ENCODE results near the gene NUSAP1. TPM values are rescaled to one million over a fixed set of nuclear protein-coding genes. Genes with fewer than 3 reads are reported as not detected.
"Not testable (repeated sequence)": the region's sequence is repeated elsewhere in the genome, so short reads cannot be mapped to it uniquely, and the experiment has no call there.

Gene NUSAP1
- total RNA-seq, 1 donor: 10.0 TPM

- no peaks in the 10 kb centered on the region for H3K27me3 ChIP-seq (ENCODE audit: insufficient read depth, low read length)
- no peaks in the 10 kb centered on the region for H3K4me1 ChIP-seq (ENCODE audit: insufficient read depth, low read length)
- H3K4me3 ChIP-seq (ENCODE audit: low read length): no peak overlapping the region
- H3K9me3 ChIP-seq (ENCODE audit: low read depth, low read length): no peaks in the 10 kb centered on the region
Observed at GRCh38 chr15:41350057-41350717, 17.5 kb downstream of the NUSAP1 start.

GRCh38 chr15:41354371-41354770 lies 21.7 kb downstream of the NUSAP1 start:
- Histone ChIP-seq H3K4me1 (ENCODE audit: insufficient read depth, low read length) (no peaks in the 10 kb centered on the region), H3K27me3 (ENCODE audit: insufficient read depth, low read length) (no peaks in the 10 kb centered on the region), H3K9me3 (ENCODE audit: low read depth, low read length) (no peaks in the 10 kb centered on the region), H3K4me3 (ENCODE audit: low read length) (no peak overlapping the region)

- H3K27me3 ChIP-seq (ENCODE audit: insufficient read depth, low read length): no peaks in the 10 kb centered on the region
- H3K4me3 ChIP-seq (ENCODE audit: low read length): no peak overlapping the region
- H3K4me1 ChIP-seq (ENCODE audit: insufficient read depth, low read length): no peaks in the 10 kb centered on the region
- H3K9me3 ChIP-seq (ENCODE audit: low read depth, low read length): no peaks in the 10 kb centered on the region
Observed at GRCh38 chr15:41367418-41367817, 34.7 kb downstream of the NUSAP1 start.

GRCh38 chr15:41377978-41378377 lies 45.3 kb downstream of the NUSAP1 start:
- Histone ChIP-seq H3K27me3 (ENCODE audit: insufficient read depth, low read length) (no peaks in the 10 kb centered on the region), H3K4me1 (ENCODE audit: insufficient read depth, low read length) (peaks cover 9% of the 10 kb centered on the region), H3K4me3 (ENCODE audit: low read length) (no peak overlapping the region), H3K9me3 (ENCODE audit: low read depth, low read length) (no peaks in the 10 kb centered on the region)

DNA sequence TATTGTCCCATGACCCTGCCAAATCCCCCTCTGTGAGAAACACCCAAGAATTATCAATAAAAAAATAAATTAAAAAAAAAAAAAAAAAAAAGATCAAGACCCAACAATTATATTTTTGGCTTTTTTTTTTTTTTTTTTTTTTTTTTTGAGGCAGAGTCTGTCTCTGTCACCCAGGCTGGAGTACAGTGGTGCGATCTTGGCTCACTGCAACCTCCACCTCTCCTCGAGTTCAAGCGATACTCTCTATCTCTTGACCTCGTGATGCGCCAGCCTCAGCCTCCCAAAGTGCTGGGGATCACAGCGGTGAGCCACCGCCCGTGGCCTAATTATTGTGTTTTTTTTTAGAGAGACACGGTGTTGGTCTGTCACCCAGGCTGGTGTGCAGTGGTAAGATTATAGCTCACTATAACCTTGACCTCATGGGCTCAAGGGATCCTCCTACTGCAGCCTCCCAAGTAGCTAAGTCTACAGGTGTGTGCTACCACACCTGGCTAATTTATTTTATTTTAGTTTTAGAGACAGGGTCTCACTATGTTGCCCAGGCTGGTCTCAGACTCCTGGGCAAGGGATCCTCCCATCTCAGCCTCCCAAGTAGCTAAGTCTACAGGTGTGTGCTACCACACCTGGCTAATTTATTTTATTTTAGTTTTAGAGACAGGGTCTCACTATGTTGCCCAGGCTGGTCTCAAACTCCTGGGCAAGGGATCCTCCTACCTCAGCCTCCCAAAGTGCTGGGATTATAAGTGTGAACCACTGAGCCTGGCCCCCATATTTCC lies 51.5 kb downstream of the NUSAP1 start:
- H3K4me3 ChIP-seq (ENCODE audit: low read length); H3K9me3 ChIP-seq (ENCODE audit: low read depth, low read length); H3K4me1 ChIP-seq (ENCODE audit: insufficient read depth, low read length); H3K27me3 ChIP-seq (ENCODE audit: insufficient read depth, low read length): not testable (repeated sequence)

GRCh38 chr15:41387646-41388045 lies 55.0 kb downstream of the NUSAP1 start:
- peaks cover 4% of the 10 kb centered on the region for H3K4me1 ChIP-seq (ENCODE audit: insufficient read depth, low read length)
- no peak overlapping the region for H3K4me3 ChIP-seq (ENCODE audit: low read length)
- H3K27me3 ChIP-seq (ENCODE audit: insufficient read depth, low read length): no peaks in the 10 kb centered on the region
- no peaks in the 10 kb centered on the region for H3K9me3 ChIP-seq (ENCODE audit: low read depth, low read length)

GRCh38 chr15:41392659-41393058 lies 60.0 kb downstream of the NUSAP1 start:
- Histone ChIP-seq H3K9me3 (ENCODE audit: low read depth, low read length) (no peaks in the 10 kb centered on the region), H3K4me1 (ENCODE audit: insufficient read depth, low read length) (peaks cover 14% of the 10 kb centered on the region), H3K4me3 (ENCODE audit: low read length) (no peak overlapping the region), H3K27me3 (ENCODE audit: insufficient read depth, low read length) (no peaks in the 10 kb centered on the region)

GRCh38 chr15:41394924-41395323 lies 62.2 kb downstream of the NUSAP1 start:
- Histone ChIP-seq H3K4me3 (ENCODE audit: low read length) (no peak overlapping the region), H3K27me3 (ENCODE audit: insufficient read depth, low read length) (no peaks in the 10 kb centered on the region), H3K9me3 (ENCODE audit: low read depth, low read length) (no peaks in the 10 kb centered on the region), H3K4me1 (ENCODE audit: insufficient read depth, low read length) (peaks cover 11% of the 10 kb centered on the region)

- Histone ChIP-seq H3K4me1 (ENCODE audit: insufficient read depth, low read length) (peaks cover 14% of the 10 kb centered on the region), H3K9me3 (ENCODE audit: low read depth, low read length) (no peaks in the 10 kb centered on the region), H3K4me3 (ENCODE audit: low read length) (no peak overlapping the region), H3K27me3 (ENCODE audit: insufficient read depth, low read length) (no peaks in the 10 kb centered on the region)
Observed at GRCh38 chr15:41396111-41396510, 63.4 kb downstream of the NUSAP1 start.

- H3K4me1 ChIP-seq (ENCODE audit: insufficient read depth, low read length): peaks cover 30% of the 10 kb centered on the region
- H3K4me3 ChIP-seq (ENCODE audit: low read length): peak overlapping the region; percentile 70
- no peaks in the 10 kb centered on the region for H3K27me3 ChIP-seq (ENCODE audit: insufficient read depth, low read length)
- no peaks in the 10 kb centered on the region for H3K9me3 ChIP-seq (ENCODE audit: low read depth, low read length)
Observed at GRCh38 chr15:41401904-41402267, 69.2 kb downstream of the NUSAP1 start.

DNA sequence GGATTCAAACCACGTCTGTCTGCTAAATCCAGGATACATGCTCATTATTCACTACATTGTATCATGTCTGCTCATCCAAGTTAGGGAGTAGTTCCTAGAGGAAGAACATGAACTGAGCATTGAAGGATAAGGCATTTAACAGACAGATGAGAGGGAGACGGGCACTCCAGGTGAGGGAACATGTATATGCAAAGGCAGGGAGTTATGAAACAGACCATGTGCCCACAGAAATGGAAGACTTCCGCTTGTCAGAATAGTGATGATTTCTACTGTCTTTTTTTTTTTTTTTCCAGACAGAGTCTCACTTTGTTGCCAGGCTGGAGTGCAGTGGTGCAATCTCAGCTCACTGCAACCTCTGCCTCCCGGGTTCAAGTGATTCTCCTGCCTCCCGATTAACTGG lies 74.7 kb downstream of the NUSAP1 start:
- Histone ChIP-seq H3K4me3 (ENCODE audit: low read length) (no peak overlapping the region), H3K9me3 (ENCODE audit: low read depth, low read length) (no peaks in the 10 kb centered on the region), H3K4me1 (ENCODE audit: insufficient read depth, low read length) (peaks cover 55% of the 10 kb centered on the region), H3K27me3 (ENCODE audit: insufficient read depth, low read length) (no peaks in the 10 kb centered on the region)

GRCh38 chr15:41408234-41408641 lies 75.6 kb downstream of the NUSAP1 start:
- H3K4me1 ChIP-seq (ENCODE audit: insufficient read depth, low read length): peaks cover 51% of the 10 kb centered on the region
- H3K4me3 ChIP-seq (ENCODE audit: low read length): no peak overlapping the region
- no peaks in the 10 kb centered on the region for H3K27me3 ChIP-seq (ENCODE audit: insufficient read depth, low read length)
- no peaks in the 10 kb centered on the region for H3K9me3 ChIP-seq (ENCODE audit: low read depth, low read length)

DNA sequence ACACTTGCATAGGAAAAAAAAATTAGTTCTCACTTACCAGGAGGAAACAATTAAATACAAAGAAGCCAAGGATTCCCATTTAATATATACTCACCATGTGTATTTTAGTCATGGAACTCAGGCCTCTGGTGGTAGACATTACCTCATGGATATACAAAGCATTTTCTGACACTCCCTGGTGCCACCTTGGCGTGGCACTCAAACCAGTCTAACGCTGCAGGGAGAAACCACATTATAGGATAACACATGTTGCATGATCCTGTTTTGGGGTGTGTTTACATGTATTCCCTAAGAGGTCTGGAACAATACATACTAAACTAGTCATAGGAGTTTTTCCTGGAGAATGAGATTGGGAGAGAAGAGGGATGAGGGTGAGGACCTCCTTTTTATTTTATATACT lies 78.3 kb downstream of the NUSAP1 start:
- Histone ChIP-seq H3K4me3 (ENCODE audit: low read length) (no peak overlapping the region), H3K27me3 (ENCODE audit: insufficient read depth, low read length) (no peaks in the 10 kb centered on the region), H3K9me3 (ENCODE audit: low read depth, low read length) (no peaks in the 10 kb centered on the region), H3K4me1 (ENCODE audit: insufficient read depth, low read length) (peaks cover 44% of the 10 kb centered on the region)

- Histone ChIP-seq H3K4me1 (ENCODE audit: insufficient read depth, low read length) (peaks cover 48% of the 10 kb centered on the region), H3K4me3 (ENCODE audit: low read length) (no peak overlapping the region), H3K27me3 (ENCODE audit: insufficient read depth, low read length) (no peaks in the 10 kb centered on the region), H3K9me3 (ENCODE audit: low read depth, low read length) (no peaks in the 10 kb centered on the region)
Observed at GRCh38 chr15:41411441-41411840, 78.8 kb downstream of the NUSAP1 start.

DNA sequence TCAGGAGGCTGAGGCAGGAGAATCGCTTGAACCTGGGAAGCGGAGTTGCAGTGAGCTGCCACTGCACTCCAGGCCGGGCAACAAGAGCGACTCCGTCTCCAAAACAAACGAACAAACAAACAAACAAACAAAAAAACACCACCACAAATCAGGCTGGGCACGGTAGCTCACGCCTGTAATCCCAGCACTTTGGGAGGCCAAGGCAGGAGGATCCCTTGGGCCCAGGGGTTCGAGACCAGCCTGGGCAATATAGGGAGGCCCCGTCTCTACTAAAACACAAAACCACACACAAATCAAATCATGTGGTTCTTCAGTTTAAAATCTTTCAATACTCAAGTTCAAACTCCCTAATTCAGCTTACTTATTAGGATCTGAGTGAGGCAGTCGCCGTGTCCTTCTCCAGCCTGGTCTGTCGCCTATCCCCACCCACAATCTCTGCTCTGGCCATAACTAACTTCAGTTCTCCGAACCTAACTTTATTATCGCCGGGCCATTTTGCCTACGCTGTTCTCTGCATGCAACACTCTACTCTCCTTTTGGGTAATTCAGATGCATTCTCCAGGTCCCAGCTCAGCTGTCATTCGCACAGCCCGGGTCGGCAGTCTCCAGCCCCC lies 83.6 kb downstream of the NUSAP1 start:
- Histone ChIP-seq H3K9me3 (ENCODE audit: low read depth, low read length) (no peaks in the 10 kb centered on the region), H3K4me3 (ENCODE audit: low read length) (peak overlapping the region; percentile 95), H3K27me3 (ENCODE audit: insufficient read depth, low read length) (no peaks in the 10 kb centered on the region), H3K4me1 (ENCODE audit: insufficient read depth, low read length) (peaks cover 28% of the 10 kb centered on the region)
